IPS DF 6.9 (cell line): Measurements from ENCODE around the gene RCAN2.

Experiments used
- DNase-seq: peaks from one replicate; pipeline ENCODE4 v3.0.0-alpha.2; 2013; ENCODE audit warnings: low read depth, low spot score
- H3K27ac ChIP-seq: one replicate; pipeline ENCODE4 v1.5.1; 2013; ENCODE audit warnings: low read length, control low read depth
- H3K27me3 ChIP-seq: 2 replicates; pipeline ENCODE4 v1.6.1; 2013; ENCODE audit warnings: mild to moderate bottlenecking, low read length; ENCODE audit not compliant: control insufficient read depth, insufficient read depth
- H3K36me3 ChIP-seq: 2 replicates; pipeline ENCODE4 v1.6.1; 2013; ENCODE audit warnings: low read length; ENCODE audit not compliant: control insufficient read depth, insufficient read depth
- H3K4me1 ChIP-seq: 2 replicates; pipeline ENCODE4 v1.6.1; 2013; ENCODE audit warnings: low read length; ENCODE audit not compliant: control insufficient read depth, insufficient read depth
- H3K4me3 ChIP-seq: 2 replicates; pipeline ENCODE4 v1.5.1; 2013; ENCODE audit warnings: mild to moderate bottlenecking, low read length
- H3K9me3 ChIP-seq: 2 replicates; pipeline ENCODE4 v1.6.1; 2013; ENCODE audit warnings: low read length, inconsistent platforms; ENCODE audit not compliant: control insufficient read depth, insufficient read depth
- WGBS: extraction: QIAGEN DNeasy Blood & Tissue Kit; methylation state at CpG from one replicate; pipeline ENCODE4 v1.1.7; 2013; ENCODE audit warnings: mixed read lengths, missing lambda C conversion rate; ENCODE audit not compliant: insufficient read length, insufficient coverage; 5-methylcytosine and 5-hydroxymethylcytosine counted together

The RCAN2 gene

GRCh38 chr6:46262928-46263706 lies 228.1 kb downstream of the RCAN2 start:
- no peak for DNase-seq
- H3K4me1 ChIP-seq = no peaks in the 10 kb centered on the region
- no CpG with 5 or more reads among the region's 2 CpGs for WGBS
- no peak overlapping the region for H3K27ac ChIP-seq
- H3K27me3 ChIP-seq = no peaks in the 10 kb centered on the region
- no peak overlapping the region for H3K4me3 ChIP-seq
- H3K9me3 ChIP-seq = no peaks in the 10 kb centered on the region
- H3K36me3 ChIP-seq = no peaks in the 10 kb centered on the region

- no peaks in the 10 kb centered on the region for H3K4me1 ChIP-seq
- H3K27ac ChIP-seq = no peak overlapping the region
- DNase-seq = no peak
- H3K36me3 ChIP-seq = no peaks in the 10 kb centered on the region
- H3K27me3 ChIP-seq = no peaks in the 10 kb centered on the region
- H3K9me3 ChIP-seq = no peaks in the 10 kb centered on the region
- WGBS = no CpG with 5 or more reads among the region's 2 CpGs
- no peak overlapping the region for H3K4me3 ChIP-seq
These were observed 233.0 kb downstream of the RCAN2 start for GRCh38 chr6:46258249-46258648.

GRCh38 chr6:46255528-46255927 lies 235.7 kb downstream of the RCAN2 start:
- Histone ChIP-seq H3K27me3 (no peaks in the 10 kb centered on the region), H3K4me1 (no peaks in the 10 kb centered on the region), H3K9me3 (no peaks in the 10 kb centered on the region), H3K36me3 (no peaks in the 10 kb centered on the region), H3K27ac (no peak overlapping the region), H3K4me3 (no peak overlapping the region)
- no peak for DNase-seq
- no CpG with 5 or more reads among the region's 5 CpGs for WGBS

- H3K4me3 ChIP-seq = no peak overlapping the region
- no peaks in the 10 kb centered on the region for H3K27me3 ChIP-seq
- H3K4me1 ChIP-seq = no peaks in the 10 kb centered on the region
- WGBS = no CpG with 5 or more reads among the region's 2 CpGs
- H3K9me3 ChIP-seq = no peaks in the 10 kb centered on the region
- no peak overlapping the region for H3K27ac ChIP-seq
- H3K36me3 ChIP-seq = no peaks in the 10 kb centered on the region
- DNase-seq = no peak
These were observed 236.3 kb downstream of the RCAN2 start for GRCh38 chr6:46254946-46255345.

- Histone ChIP-seq H3K36me3 (no peaks in the 10 kb centered on the region), H3K27ac (no peak overlapping the region), H3K4me1 (no peaks in the 10 kb centered on the region), H3K9me3 (no peaks in the 10 kb centered on the region), H3K27me3 (no peaks in the 10 kb centered on the region), H3K4me3 (no peak overlapping the region)
- DNase-seq = no peak
- WGBS = no CpG with 5 or more reads among the region's 1 CpG
These were observed 236.9 kb downstream of the RCAN2 start for GRCh38 chr6:46254331-46254730.

GRCh38 chr6:46251583-46252339 lies 239.5 kb downstream of the RCAN2 start:
- no peaks in the 10 kb centered on the region for H3K9me3 ChIP-seq
- H3K4me3 ChIP-seq = no peak overlapping the region
- no peaks in the 10 kb centered on the region for H3K27me3 ChIP-seq
- no CpG with 5 or more reads among the region's 3 CpGs for WGBS
- H3K4me1 ChIP-seq = no peaks in the 10 kb centered on the region
- no peak for DNase-seq
- H3K27ac ChIP-seq = no peak overlapping the region
- no peaks in the 10 kb centered on the region for H3K36me3 ChIP-seq

- H3K4me1 ChIP-seq = no peaks in the 10 kb centered on the region
- H3K27me3 ChIP-seq = no peaks in the 10 kb centered on the region
- no peak overlapping the region for H3K4me3 ChIP-seq
- no peaks in the 10 kb centered on the region for H3K36me3 ChIP-seq
- H3K27ac ChIP-seq = no peak overlapping the region
- no peaks in the 10 kb centered on the region for H3K9me3 ChIP-seq
- no peak for DNase-seq
- WGBS = no CpG with 5 or more reads among the region's 2 CpGs
These were observed 243.1 kb downstream of the RCAN2 start for GRCh38 chr6:46248143-46248542.

GRCh38 chr6:46246727-46247126 lies 244.5 kb downstream of the RCAN2 start:
- Histone ChIP-seq H3K9me3 (no peaks in the 10 kb centered on the region), H3K36me3 (no peaks in the 10 kb centered on the region), H3K4me3 (no peak overlapping the region), H3K27me3 (no peaks in the 10 kb centered on the region), H3K4me1 (no peaks in the 10 kb centered on the region), H3K27ac (no peak overlapping the region)
- DNase-seq = no peak
- WGBS = no CpG with 5 or more reads among the region's 8 CpGs

- Histone ChIP-seq H3K27me3 (no peaks in the 10 kb centered on the region), H3K9me3 (no peaks in the 10 kb centered on the region), H3K4me1 (no peaks in the 10 kb centered on the region), H3K4me3 (no peak overlapping the region), H3K27ac (no peak overlapping the region), H3K36me3 (no peaks in the 10 kb centered on the region)
- no CpG with 5 or more reads among the region's 1 CpG for WGBS
- no peak for DNase-seq
These were observed 245.2 kb downstream of the RCAN2 start for GRCh38 chr6:46246081-46246480.

- H3K27me3 ChIP-seq = no peaks in the 10 kb centered on the region
- DNase-seq = no peak
- no peaks in the 10 kb centered on the region for H3K36me3 ChIP-seq
- no peak overlapping the region for H3K4me3 ChIP-seq
- H3K9me3 ChIP-seq = no peaks in the 10 kb centered on the region
- no peaks in the 10 kb centered on the region for H3K4me1 ChIP-seq
- no CpG with 5 or more reads among the region's 1 CpG for WGBS
- H3K27ac ChIP-seq = no peak overlapping the region
These were observed 246.6 kb downstream of the RCAN2 start for GRCh38 chr6:46244670-46245069.
